CD4-positive, alpha-beta T cell treated with Interferon alpha-2 for 1 hour (primary cell): ENCODE measurements around the gene MYL12B.
A peak's percentile ranks its signal among the peaks of the same experiment; 100 is the strongest.

Experiments used
- DNase-seq, 2 donors: peaks; one replicate each; pipeline ENCODE4 v3.0.0-alpha.2; 2020 to 2022

MYL12B gene

DNA sequence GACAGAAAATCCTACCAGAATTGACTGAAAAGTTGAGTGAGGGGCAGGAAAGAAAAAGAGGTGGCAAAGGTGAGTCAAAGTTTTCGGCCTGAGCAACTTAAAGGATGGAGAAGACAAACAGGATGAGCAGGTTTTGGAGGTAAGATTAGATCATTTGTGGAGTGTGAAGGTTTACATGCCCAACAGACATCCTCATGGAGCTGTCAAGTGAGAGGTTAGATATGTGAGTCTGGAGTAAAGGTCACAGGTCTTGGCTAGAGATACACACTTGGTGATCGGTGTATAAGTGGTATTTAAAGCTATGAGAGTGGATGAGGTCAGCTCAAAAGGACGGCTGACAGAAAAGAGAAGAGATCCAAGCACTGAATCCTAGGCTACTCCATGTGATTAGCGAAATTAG lies 25.5 kb upstream of the MYL12B start:
- no peak for DNase-seq

DNA sequence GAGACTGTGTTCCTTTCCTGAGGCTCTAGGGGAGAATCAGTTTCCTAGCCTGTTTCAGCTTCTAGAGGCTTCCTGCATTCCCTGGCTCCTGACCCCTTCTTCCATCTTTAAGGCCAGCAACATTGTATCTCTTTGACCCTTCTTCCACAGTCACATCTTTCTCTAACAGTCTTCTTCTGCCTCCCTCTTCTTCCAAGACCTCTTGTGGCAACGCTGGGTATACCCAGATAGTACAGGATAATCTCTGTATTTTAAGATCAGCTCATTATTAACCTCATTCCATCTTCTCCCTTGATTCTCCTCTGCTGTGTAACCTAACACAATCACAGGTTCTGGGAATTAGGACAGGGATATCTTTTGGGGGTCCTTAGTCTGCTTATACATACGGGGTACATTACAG lies 23.2 kb upstream of the MYL12B start:
- DNase-seq, result no peak

DNA sequence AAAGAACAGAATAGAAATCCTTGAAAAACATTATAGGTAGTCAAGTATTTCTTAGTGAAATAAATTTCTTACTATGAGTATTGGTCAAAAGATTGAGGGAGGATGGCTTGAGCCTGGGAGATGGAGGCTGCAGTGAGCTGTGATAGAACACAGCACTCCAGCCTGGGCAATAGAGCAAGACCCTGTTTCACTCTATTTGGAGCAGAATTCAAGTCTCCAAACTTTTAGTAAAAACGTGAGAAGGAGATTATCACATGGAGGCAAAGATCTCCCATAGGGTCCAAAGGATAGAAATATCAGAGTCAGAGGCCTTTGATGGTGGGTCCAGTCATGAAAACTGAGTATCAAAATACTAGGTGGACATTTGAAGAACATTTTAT lies 16.8 kb upstream of the MYL12B start:
- DNase-seq, result no peak

DNA sequence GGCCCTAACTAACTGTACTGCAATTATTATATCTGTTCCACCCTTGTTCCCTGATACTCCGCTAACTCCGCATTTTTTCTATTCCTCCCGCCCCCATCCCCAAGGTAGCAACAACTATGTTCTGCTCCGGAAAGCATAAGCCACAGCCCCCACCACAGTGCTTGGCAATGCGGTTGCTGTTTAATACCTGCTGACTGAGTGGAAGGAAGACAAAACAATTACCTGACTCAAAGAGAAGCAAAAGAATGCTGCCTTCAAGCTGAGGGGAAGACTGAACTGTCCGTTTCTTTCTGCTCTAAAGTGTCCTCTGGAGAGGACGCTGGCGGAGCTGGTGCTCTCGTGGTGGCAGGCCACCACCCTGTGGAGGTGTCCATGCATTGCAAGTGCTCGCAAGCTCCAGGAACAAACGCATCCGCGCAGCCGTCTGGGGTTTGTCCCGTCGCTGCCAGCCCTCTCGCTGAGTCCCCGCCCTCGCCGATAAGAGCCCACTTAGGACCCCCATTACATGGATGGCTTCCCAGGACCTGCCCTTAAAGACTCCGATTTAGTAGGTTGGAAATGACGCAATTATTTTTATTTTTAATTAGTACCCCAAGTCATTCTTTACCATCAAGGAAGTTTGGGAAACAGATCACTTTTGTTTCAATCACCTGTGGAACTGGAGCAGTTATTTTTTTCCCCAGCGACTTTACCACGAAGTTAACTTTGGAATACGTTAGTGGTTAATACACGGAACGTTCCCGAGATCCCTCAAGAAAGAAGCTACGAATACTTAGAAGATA lies 15.9 kb upstream of the MYL12B start:
- peak; percentile 83 to 85 for DNase-seq

- DNase-seq, result no peak
Measured at GRCh38 chr18:3246635-3247239, 15.2 kb upstream of the MYL12B start.

- DNase-seq, result peak; percentile 94
Measured at GRCh38 chr18:3247240-3248061, 14.5 kb upstream of the MYL12B start, which contains the start of gene MYL12A. Gene MYL12A, plus strand, starts transcription at chr18:3247801. Its CDS starts 5,447 bp downstream, at chr18:3253248.

DNA sequence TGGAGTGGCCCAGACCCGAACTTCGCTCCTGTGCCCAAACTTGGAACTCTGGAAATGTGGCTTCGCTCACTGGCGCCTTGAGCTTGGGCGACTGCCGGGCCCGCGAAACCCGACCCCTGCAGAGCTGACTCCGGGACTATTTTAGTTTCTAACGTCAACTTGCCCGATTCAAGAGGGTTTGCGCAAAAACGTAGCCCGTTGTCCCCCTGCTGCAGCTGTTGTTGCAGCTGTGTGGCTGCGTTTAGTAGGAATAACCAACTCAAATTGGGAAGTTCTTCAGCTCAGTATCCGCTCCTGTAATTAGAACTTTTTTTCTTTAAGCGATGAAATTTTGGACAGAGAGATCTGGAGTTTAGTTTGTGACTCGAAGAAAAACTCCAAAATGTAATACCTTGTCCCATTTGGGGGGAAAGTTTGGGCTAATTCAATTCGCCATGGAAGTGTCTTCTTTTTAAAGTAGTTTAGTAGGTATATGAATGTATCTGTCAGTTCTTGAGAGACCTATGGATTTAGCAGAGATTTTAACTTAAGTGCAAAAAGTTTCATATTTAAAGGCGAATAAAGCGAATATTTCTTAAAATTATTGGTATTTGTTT lies 13.8 kb upstream of the MYL12B start:
- DNase-seq, result no peak

- DNase-seq, result peak; percentile 51 to 82
Measured at GRCh38 chr18:3248658-3249359, 13.1 kb upstream of the MYL12B start.

DNA sequence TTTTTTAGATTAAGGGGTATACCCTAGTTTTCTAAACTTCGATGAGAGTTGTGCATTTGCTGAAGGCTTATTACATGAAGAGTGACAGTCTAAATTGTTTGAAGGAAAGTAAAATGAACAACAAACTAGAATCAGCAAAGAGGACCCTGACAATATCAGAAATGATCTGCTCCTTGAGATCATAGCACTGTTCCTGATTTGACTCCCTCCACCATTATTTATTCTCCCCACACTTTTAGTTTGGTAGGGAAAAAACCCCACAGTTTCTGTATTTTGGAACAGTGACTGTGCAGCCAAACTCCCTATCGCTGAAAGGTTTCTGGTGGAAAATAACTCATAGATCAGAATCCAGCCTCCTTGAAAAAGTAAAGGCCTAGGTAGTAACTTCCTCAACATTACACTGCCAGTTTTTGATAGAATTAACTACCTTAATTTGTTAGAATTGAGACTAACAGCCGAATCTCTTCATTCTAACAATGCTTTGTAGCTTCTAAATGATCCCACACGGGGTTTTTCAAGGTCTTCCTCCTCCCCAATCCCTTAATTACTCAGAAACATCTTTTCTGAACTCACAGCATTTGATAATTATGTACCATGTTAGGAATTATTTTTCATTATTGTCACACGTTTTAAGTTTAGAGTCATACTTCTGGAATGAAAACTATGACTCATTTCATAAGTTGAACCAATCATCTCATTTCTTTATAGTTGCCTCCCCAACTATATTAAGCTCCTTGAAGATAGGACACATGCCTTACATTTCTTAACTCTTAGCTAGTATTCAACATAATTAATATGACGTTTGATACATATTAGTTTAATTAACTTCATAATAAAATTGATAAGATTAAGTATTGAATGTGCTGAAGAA lies 11.5 kb upstream of the MYL12B start:
- peak in 1 of 2 donors; percentile 43 for DNase-seq

GRCh38 chr18:3251249-3251962 lies 10.5 kb upstream of the MYL12B start:
- DNase-seq, result no peak

- DNase-seq, result no peak
Measured at GRCh38 chr18:3251963-3252277, 10.0 kb upstream of the MYL12B start.

DNA sequence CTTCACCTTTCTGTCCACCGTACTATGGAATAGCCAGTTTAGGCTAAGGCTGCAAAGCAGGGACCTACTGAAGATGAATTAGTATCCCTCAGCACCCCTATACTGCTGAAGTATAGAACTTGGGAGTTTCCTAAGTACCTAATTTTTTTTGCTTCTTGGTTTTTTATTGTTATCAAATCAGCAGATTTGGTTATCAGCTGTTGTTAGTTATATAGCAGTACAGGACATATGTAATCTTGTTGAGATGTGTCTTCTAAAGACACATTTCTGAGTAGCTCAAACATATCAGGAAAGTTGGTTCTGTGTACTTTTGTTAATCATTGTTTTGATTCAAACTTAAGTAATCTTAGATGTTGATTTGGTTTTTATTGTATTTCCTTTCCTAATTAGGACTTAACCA lies 9.1 kb upstream of the MYL12B start:
- DNase-seq, result no peak

- no peak for DNase-seq
Measured at GRCh38 chr18:3254725-3255124, 7.2 kb upstream of the MYL12B start.

DNA sequence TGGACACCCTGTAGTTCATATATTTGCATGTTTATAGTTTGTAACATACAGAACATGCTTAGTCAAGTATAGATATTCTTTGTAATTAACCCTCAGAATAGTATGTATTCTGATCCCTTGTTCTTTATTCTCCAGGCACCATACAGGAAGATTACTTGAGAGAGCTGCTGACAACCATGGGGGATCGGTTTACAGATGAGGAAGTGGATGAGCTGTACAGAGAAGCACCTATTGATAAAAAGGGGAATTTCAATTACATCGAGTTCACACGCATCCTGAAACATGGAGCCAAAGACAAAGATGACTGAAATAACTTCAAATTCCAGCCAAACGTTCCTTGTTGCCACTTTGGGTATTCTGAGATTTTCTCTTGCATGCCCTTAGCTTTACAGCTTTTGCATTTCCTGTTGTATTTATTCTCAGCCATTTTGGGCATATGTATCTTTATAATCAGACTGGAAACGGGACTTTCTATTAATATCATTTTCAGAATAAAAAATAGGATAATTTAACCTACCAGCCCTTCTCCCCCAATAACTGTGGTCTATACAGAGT lies 6.2 kb upstream of the MYL12B start:
- DNase-seq, result no peak

DNA sequence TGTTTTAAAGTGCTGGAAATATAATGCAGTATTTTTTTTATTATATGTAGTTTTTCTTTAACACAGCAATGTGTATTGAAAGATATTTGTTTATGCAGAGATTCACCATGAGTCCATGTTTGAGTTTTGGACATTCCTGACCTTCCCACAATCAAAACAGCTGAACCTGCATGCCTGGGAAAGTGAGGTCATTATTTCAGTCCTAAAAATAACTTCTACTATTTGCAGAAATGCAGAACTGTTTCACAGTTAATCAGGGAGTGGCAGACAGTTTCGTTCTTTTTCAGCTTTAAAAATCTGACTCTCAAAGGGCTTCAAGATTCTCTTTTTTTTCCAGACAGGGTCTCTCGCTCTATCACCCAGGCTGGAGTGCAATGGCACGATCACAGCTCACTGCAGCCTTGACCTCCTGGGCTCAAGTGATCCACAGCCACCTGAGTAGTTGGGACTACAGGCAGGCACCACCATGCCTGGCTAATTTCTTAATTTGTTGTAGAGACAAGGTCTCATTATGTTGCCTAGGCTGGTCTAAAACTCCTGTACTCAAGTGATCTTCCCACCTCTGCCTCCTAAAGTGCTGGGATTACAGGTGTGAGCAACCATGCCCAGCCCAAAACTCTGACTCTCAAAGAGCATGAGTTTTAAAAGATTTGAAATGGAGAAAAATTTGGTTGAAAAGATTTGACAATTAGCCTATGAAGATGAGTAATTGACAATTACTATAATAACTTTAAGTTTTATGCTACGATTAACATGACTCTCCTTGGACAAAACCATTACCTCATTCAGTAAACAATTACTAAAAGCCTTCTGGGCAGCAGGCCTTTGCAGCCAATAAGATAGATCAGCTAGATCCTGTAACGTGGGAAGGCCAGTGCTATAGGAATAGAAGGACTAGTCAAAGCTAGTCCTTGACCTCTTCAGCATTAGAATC lies 5.0 kb upstream of the MYL12B start:
- DNase-seq, result no peak

GRCh38 chr18:3257627-3258120 lies 4.3 kb upstream of the MYL12B start:
- DNase-seq, result no peak

GRCh38 chr18:3260995-3261372 lies 949 bp upstream of the MYL12B start:
- peak in 1 of 2 donors; percentile 40 for DNase-seq

- peak; percentile 24 to 53 for DNase-seq
Measured at GRCh38 chr18:3262234-3263131, 550 bp downstream of the MYL12B start.
